ENCODE data around the gene UVRAG.
"Not testable (repeated sequence)": the region's sequence is repeated elsewhere in the genome, so short reads cannot be mapped to it uniquely, and the experiment has no call there.

The UVRAG gene

DNA sequence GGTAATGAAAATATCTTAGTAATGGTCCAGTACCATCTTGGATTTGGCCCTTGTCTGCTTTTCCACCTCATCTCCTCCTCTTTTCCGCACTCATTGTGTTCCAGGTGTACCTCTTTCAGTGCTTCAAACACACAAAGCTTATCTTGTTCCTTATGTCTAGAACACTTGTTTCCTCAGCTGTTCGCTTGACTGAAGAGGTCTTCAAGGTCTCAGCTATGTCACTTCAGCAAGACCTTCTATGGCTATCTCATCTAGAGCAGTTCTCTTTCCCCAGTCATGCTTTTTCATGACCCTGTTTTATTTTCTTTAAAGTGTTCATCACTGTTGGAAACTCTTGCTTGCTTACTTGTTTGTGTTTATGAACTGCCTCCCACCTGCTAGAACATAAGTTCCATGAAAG is 47.4 kb downstream of the UVRAG start:
- no peak for ATAC-seq
- Mint-ChIP-seq H3K27me3 (no peaks in the 10 kb centered on the region), H3K27ac (no peak overlapping the region), H3K4me1 (peaks cover 38% of the 10 kb centered on the region), H3K36me3 (peaks cover 38% of the 10 kb centered on the region), H3K9me3 (no peaks in the 10 kb centered on the region), H3K4me3 (no peak overlapping the region)

DNA sequence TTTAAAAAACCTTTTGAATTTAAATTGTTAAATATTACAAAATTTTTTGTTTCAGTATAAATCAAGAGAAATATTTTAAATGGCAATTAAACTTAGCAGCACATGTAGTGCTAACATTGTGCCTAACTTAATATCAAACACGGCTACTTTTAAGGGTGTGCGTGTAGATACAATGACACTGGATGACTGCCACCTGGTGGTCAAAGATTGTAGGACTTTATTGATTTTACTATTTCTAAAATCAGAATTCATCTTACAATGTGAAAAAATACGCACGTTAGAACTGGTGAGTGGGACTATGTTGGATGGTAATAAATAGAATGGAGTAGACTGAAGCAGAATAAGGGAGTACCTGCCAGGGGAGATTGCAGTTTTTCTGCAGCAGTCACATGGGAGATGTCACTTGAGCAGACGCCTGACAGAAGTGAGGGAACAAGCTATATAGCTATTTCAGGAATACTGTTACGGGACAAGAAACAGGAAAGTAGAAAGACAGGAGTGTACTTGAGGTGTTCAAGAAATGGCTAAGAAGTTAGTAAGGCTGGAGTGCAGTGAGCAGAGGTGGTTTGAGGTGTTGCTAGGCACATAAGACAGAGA is 52.9 kb downstream of the UVRAG start:
- Mint-ChIP-seq H3K4me1 (peaks cover 64% of the 10 kb centered on the region), H3K9me3 (no peaks in the 10 kb centered on the region), H3K27ac (peak overlapping the region; percentile 82), H3K36me3 (peaks cover 33% of the 10 kb centered on the region), H3K4me3 (peak overlapping the region; percentile 1), H3K27me3 (no peaks in the 10 kb centered on the region)
- ATAC-seq = peak; percentile 72

DNA sequence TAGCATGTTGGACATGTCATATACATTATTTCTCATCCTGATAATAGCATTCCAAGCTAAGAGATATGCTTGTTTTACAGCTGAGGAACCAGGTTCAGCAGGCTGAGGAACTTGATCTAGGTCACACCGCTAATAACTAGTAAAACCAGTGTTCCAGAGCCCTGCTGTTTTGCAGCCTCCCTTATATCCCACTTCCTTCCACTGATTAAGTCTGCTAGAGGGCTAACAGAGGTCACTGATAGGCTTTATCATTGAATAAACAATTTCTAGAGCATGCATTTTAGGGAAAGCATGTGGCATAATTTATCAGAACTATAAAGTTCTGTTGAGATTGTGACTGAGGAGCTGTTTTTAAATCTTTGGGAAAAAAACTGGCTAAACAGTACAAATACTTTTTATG is 54.0 kb downstream of the UVRAG start:
- Mint-ChIP-seq H3K36me3 (peaks cover 26% of the 10 kb centered on the region), H3K4me3 (no peak overlapping the region), H3K27ac (peak overlapping the region; percentile 34), H3K9me3 (no peaks in the 10 kb centered on the region), H3K27me3 (no peaks in the 10 kb centered on the region), H3K4me1 (peaks cover 68% of the 10 kb centered on the region)
- ATAC-seq = no peak

DNA sequence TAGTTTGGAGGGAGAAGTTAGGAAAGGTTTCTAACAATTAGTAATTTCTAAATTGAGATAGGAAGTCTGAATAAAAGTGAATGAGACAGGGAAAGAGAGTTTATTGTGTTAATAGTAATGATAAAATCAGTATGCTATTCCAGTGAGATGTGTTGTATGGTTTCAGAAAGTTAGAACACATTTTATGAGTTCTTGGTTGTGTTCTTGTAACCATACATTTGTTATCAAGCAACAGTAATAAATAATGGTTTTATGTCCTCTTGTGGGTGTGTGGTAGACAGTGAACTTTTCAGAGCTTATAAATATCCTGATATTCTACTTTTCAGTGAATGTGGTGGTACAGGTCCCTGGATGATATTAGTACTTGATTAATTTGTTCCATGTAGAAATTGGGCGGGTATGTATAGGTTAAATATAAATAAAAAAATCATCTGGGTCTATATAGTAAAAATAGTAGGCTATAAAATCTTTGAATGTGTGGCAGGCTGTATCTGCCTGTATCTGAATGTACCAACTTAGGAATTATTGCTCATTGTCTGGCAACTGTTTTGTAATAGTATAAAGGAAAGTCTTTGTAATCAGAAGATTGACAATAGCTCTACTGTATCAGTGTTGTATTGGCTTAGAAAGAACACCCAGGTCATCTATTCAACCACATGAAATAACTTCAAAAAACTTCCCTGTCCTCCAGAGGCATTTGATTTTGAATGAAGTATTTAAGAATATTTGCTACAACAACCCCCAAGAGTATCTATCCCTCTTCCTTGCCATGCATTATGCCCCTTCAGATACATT is 54.8 kb downstream of the UVRAG start:
- ATAC-seq = no peak
- Mint-ChIP-seq H3K9me3 (no peaks in the 10 kb centered on the region), H3K27me3 (no peaks in the 10 kb centered on the region), H3K36me3 (peaks cover 26% of the 10 kb centered on the region), H3K27ac (peak overlapping the region; percentile 34), H3K4me3 (no peak overlapping the region), H3K4me1 (peaks cover 74% of the 10 kb centered on the region)

DNA sequence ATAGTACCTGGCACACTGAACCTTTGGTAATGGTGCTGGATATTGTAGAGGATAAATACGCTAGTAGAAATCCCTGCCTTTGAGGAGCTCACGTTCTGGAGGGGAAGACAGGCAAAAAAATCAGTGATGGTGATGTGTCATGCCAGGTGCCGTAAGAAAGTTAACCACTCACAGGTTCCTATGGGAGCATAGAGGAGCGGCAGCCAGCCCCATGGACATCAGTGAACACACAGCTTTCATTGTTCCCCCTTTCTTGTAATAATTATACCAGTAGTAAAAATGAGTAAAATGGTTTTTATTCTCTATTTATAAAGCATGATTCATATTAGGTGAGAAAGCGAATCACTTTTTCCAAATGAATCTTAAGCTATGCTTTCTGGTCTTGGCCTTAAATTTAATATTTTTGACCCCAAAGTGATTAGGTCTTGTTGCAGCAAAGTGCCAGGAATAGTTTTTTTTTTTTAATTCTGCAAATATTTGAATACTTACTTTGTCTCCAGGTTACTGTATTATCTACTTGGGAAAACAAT is 57.9 kb downstream of the UVRAG start:
- Mint-ChIP-seq H3K27me3 (no peaks in the 10 kb centered on the region), H3K36me3 (peaks cover 24% of the 10 kb centered on the region), H3K4me3 (peak overlapping the region; percentile 77), H3K4me1 (peaks cover 77% of the 10 kb centered on the region), H3K27ac (peak overlapping the region; percentile 97), H3K9me3 (no peaks in the 10 kb centered on the region)
- peak; percentile 70 for ATAC-seq

DNA sequence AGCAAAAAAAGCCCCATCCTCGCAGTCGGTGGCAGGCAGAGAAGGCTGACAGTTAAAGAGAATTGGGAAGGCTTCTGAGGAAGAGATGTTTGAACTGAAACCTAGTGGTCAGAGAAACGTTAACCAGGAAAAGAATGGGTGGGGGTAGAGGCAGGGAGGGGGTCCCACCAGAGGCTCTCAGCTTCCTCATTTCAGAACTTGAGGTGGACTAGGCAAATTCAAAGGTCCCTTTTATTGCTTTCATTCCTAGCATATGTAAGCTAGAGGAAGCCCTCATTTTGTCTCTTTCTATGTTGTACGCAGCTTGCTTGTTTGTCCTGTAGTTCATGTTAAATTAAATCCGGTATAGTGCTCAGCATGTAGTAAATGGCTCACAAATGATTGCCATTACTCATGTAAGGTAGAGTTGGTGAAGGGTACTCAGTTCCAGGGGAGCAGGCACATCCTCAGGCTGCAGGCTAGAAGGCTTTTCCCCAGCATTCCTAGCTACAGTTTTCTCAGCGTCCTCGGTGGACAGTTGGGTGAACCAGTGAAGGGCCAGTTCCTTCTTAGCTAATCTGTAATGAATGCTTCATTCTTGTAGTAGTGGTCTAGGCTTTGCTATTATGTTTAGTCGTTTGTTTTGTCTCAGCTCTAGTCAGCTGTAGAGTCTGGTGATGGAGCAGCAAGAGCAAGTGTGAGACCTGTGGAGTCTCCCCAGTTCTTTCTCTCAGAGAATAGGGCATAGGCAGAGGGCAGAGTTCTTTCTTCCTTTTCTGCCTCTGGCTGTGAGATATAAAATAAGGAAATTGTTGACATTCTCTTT is 58.6 kb downstream of the UVRAG start:
- ATAC-seq = peak; percentile 92
- peaks cover 75% of the 10 kb centered on the region for H3K4me1 Mint-ChIP-seq
- peaks cover 21% of the 10 kb centered on the region for H3K36me3 Mint-ChIP-seq
- H3K9me3 Mint-ChIP-seq = no peaks in the 10 kb centered on the region
- H3K27ac Mint-ChIP-seq = peak overlapping the region; percentile 97
- H3K27me3 Mint-ChIP-seq = no peaks in the 10 kb centered on the region
- H3K4me3 Mint-ChIP-seq = peak overlapping the region; percentile 77

DNA sequence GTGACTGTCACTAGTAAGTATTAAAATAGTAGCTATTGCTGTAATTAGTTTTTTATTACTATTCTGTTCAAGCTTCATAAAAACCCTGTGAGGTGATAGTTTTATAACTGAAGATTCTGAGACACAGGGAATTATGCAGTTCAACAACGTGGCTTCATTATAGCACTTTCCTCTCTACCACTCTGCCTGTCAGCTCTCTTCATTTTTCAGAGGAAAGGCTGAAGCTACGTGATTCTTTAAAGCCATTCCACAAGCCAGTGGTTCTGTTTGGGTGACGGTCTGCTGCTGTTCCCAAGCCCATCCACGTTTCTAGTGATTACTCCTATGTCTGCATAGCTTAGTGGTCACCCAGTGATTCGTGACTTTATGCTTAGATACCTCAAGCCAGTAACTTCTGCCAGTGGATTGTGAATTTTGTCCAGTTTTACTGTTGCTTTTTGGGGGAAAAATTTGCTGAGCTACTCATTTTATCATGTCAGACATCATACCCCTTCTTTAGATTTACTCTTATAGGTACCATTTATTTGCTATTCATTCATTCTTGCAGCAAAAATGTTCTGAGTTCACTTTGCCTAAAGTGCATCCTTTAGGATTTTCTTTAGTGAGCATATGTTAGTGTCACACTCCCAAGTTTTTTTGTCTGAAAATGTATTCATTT is 59.8 kb downstream of the UVRAG start:
- ATAC-seq = no peak
- H3K9me3 Mint-ChIP-seq = no peaks in the 10 kb centered on the region
- H3K36me3 Mint-ChIP-seq = peaks cover 30% of the 10 kb centered on the region
- peak overlapping the region; percentile 29 for H3K4me3 Mint-ChIP-seq
- peak overlapping the region; percentile 97 for H3K27ac Mint-ChIP-seq
- peaks cover 76% of the 10 kb centered on the region for H3K4me1 Mint-ChIP-seq
- no peaks in the 10 kb centered on the region for H3K27me3 Mint-ChIP-seq

DNA sequence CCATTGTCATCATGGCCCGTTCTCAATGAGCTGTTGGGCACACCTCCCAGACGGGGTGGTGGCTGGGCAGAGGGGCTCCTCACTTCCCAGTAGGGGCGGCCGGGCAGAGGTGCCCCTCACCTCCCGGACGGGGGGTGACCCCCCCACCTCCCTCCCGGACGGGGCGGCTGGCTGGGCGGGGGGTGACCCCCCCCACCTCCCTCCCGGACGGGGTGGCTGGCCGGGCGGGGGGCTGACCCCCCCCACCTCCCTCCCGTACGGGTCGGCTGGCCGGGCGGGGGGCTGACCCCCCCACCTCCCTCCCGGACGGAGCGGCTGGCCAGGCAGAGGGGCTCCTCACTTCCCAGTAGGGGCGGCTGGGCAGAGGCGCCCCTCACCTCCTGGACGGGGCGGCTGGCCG is 62.3 kb downstream of the UVRAG start:
- not testable (repeated sequence) for H3K27ac Mint-ChIP-seq, H3K27me3 Mint-ChIP-seq, H3K9me3 Mint-ChIP-seq, H3K4me3 Mint-ChIP-seq, ATAC-seq
- peaks cover 68% of the 10 kb centered on the region for H3K4me1 Mint-ChIP-seq
- H3K36me3 Mint-ChIP-seq = peaks cover 34% of the 10 kb centered on the region

DNA sequence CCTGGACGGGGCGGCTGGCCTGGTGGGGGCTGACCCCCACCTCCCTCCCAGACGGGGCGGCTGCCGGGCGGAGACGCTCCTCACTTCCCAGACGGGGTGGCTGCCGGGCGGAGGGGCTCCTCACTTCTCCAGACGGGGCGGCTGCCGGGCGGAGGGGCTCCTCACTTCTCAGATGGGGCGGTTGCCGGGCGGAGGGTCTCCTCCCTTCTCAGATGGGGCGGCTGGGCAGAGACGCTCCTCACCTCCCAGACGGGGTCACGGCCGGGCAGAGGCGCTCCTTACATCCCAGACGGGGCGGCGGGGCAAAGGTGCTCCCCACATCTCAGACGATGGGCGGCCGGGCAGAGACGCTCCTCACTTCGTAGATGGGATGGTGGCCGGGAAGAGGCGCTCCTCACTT is 62.9 kb downstream of the UVRAG start:
- H3K9me3 Mint-ChIP-seq, ATAC-seq, H3K4me3 Mint-ChIP-seq, H3K27me3 Mint-ChIP-seq, H3K27ac Mint-ChIP-seq: not testable (repeated sequence)
- H3K36me3 Mint-ChIP-seq = peaks cover 35% of the 10 kb centered on the region
- peaks cover 68% of the 10 kb centered on the region for H3K4me1 Mint-ChIP-seq

DNA sequence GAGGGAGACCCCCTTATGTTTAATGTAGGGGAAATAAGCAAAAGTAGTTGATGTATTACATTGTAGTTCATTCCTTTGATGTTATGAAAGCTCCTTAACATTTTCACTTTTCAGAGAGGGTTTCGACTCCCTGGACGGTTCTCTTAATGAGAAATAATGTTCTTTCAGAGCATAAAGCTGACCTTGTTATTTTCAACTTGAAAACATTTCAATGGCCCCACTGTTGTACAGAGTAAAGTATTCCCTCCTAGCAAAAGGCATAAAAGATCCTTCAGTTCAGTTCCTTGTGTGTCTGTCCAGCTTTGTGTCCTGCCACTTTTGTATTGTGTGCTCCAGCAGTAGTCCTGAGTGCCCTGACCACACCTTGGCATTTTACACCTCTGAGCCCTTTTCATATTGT is 63.9 kb downstream of the UVRAG start:
- no peaks in the 10 kb centered on the region for H3K27me3 Mint-ChIP-seq
- H3K4me3 Mint-ChIP-seq = no peak overlapping the region
- no peaks in the 10 kb centered on the region for H3K9me3 Mint-ChIP-seq
- peak overlapping the region; percentile 42 for H3K27ac Mint-ChIP-seq
- H3K4me1 Mint-ChIP-seq = peaks cover 68% of the 10 kb centered on the region
- ATAC-seq = no peak
- peaks cover 45% of the 10 kb centered on the region for H3K36me3 Mint-ChIP-seq

DNA sequence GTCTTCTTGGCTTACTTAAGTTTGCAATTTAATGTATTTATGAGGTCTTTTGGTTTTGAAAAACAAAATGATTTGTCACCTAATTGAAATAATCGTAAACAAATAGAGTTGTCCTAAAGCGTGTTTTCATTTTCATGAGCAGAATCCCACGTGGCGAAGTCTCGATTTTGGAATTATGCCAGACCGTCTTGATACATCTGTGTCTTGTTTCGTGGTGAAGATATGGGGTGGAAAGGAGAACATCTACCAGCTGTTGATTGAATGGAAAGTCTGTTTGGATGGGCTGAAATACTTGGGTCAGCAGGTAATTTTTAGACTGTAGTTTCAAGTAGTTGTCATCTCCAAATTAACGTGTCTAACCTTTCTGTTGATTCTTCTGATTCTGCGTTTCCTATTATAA is 64.7 kb downstream of the UVRAG start:
- H3K4me3 Mint-ChIP-seq = no peak overlapping the region
- H3K27ac Mint-ChIP-seq = peak overlapping the region; percentile 42
- ATAC-seq = no peak
- H3K4me1 Mint-ChIP-seq = peaks cover 69% of the 10 kb centered on the region
- peaks cover 53% of the 10 kb centered on the region for H3K36me3 Mint-ChIP-seq
- no peaks in the 10 kb centered on the region for H3K9me3 Mint-ChIP-seq
- H3K27me3 Mint-ChIP-seq = no peaks in the 10 kb centered on the region

DNA sequence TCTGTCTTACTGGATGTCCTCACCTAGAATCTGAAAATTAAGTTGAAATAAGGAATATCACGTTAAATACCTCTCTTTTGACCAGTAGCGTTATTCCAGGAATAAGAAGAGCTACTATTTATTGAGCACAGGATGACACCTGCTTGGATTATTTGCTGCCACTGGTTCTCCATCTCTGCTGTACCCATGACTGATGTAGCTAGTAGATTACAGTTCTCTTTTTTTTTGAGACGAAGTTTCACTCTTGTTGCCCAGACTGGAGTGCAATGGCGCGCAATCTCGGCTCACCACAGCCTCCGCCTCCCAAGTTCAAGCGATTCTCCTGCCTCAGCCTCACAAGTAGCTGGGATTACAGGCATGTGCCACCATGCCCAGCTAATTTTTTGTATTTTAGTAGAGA is 65.3 kb downstream of the UVRAG start:
- H3K27ac Mint-ChIP-seq = peak overlapping the region; percentile 42
- H3K36me3 Mint-ChIP-seq = peaks cover 52% of the 10 kb centered on the region

DNA sequence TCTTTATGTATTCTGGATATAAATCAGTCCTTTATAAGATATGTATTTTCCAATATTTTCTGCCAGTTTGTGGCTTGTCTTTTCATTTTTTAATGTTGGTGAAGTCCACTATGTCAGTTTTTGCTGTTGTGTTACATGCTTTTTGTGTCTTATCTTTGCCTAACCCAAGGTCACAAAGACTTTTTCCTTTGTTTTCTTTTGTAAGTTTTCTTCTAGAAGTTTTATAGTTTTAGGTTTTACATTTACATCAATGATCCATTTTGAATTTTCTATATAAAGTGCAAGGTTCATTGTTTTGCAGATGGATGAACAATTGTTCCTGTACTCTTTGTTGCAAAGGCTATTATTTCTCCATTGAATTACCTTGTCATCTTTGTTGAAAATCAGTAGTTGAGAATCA is 69.3 kb downstream of the UVRAG start:
- no peaks in the 10 kb centered on the region for H3K9me3 Mint-ChIP-seq
- H3K27ac Mint-ChIP-seq = peak overlapping the region; percentile 91
- no peak overlapping the region for H3K4me3 Mint-ChIP-seq
- peaks cover 54% of the 10 kb centered on the region for H3K36me3 Mint-ChIP-seq
- ATAC-seq = no peak
- H3K27me3 Mint-ChIP-seq = no peaks in the 10 kb centered on the region
- H3K4me1 Mint-ChIP-seq = peaks cover 65% of the 10 kb centered on the region

More for the DNA sequence above, 65.3 kb downstream of the UVRAG start:
- H3K9me3 Mint-ChIP-seq, ATAC-seq, H3K27me3 Mint-ChIP-seq, H3K4me3 Mint-ChIP-seq: not testable (repeated sequence)
- H3K4me1 Mint-ChIP-seq = peaks cover 63% of the 10 kb centered on the region

DNA sequence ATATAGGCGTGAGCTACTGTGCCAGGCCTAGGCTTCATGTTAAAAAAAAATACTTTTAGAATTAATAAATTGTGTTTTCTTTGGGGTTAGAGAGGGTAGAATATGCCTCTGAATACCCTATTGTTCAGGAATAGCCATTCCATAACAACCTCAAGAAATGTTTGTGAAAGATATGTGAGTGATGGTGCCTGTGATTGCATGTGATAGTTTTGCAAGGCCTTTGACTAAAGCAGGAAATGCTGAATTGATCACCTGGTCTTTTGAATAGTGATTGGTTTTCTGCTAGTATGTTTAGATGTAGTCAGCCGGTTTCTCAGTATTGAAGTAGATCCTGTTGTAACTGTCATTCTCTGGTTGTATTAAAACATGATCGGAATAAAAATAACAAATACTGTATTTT is 73.4 kb downstream of the UVRAG start:
- no peak overlapping the region for H3K4me3 Mint-ChIP-seq
- peaks cover 53% of the 10 kb centered on the region for H3K36me3 Mint-ChIP-seq
- H3K27me3 Mint-ChIP-seq = no peaks in the 10 kb centered on the region
- H3K9me3 Mint-ChIP-seq = no peaks in the 10 kb centered on the region
- H3K27ac Mint-ChIP-seq = peak overlapping the region; percentile 90
- no peak for ATAC-seq
- H3K4me1 Mint-ChIP-seq = peaks cover 74% of the 10 kb centered on the region
